HepG2 (cell line): ENCODE results near the gene SYMPK. TPM values are rescaled to one million over a fixed set of nuclear protein-coding genes. Genes with fewer than 3 reads are reported as not detected.

Experiments used
- DR1 ChIP-seq: sonication (generic); formaldehyde crosslinking; IDR thresholded peaks from 2 replicates; pipeline ENCODE4 v1.8.0; 2021; ENCODE audit warnings: mild to moderate bottlenecking, missing genetic modification reagents, inconsistent platforms
- ESRRA ChIP-seq: sonication (generic); formaldehyde crosslinking; IDR thresholded peaks from 2 replicates; pipeline ENCODE4 v1.5.1; 2020; ENCODE audit warnings: mild to moderate bottlenecking, low read depth, missing genetic modification reagents
- EZH2 ChIP-seq: conservative IDR thresholded peaks from 2 replicates; pipeline ENCODE4 v1.6.1; 2012; ENCODE audit warnings: mild to moderate bottlenecking, low read depth, low read length, moderate library complexity
- HCFC1 ChIP-seq: fragments of 150-350 bp; IDR thresholded peaks from 2 replicates; pipeline ENCODE4 v1.6.1; 2014; ENCODE audit warnings: low read depth, low read length
- KAT7 ChIP-seq: IDR thresholded peaks from 2 replicates; pipeline ENCODE4 v1.6.1; 2018; ENCODE audit warnings: borderline replicate concordance, missing compliant biosample characterization
- KLF9 ChIP-seq: IDR thresholded peaks from 2 replicates; pipeline ENCODE4 v1.6.1; 2016; ENCODE audit warnings: low read depth
- MLLT10 ChIP-seq: sonication (generic); formaldehyde crosslinking; IDR thresholded peaks from 2 replicates; pipeline ENCODE4 v1.4.0; 2020; ENCODE audit warnings: missing genetic modification reagents
- RAD51 ChIP-seq: fragments of 450-650 bp; IDR thresholded peaks from 2 replicates; pipeline ENCODE4 v1.6.1; 2016; ENCODE audit warnings: borderline replicate concordance
- RFX3 ChIP-seq: IDR thresholded peaks from 2 replicates; pipeline ENCODE4 v1.6.1; 2016; ENCODE audit warnings: missing biosample characterization, missing genetic modification reagents
- SALL1 ChIP-seq: sonication (generic); formaldehyde crosslinking; IDR thresholded peaks from 2 replicates; pipeline ENCODE4 v1.8.0; 2022; ENCODE audit warnings: mild to moderate bottlenecking, missing genetic modification reagents
- SMARCE1 ChIP-seq: fragments of 450-650 bp; IDR thresholded peaks from 2 replicates; pipeline ENCODE4 v1.6.1; 2017; ENCODE audit warnings: borderline replicate concordance
- TBL1XR1 ChIP-seq: fragments of 150-350 bp; IDR thresholded peaks from 2 replicates; pipeline ENCODE4 v1.6.1; 2014; ENCODE audit warnings: borderline replicate concordance, low read length; ENCODE audit not compliant: partially characterized antibody
- TBX3 ChIP-seq: fragments of 450-650 bp; IDR thresholded peaks from 2 replicates; pipeline ENCODE4 v1.6.1; 2017; ENCODE audit warnings: antibody characterized with exemption, mild to moderate bottlenecking, inconsistent platforms, borderline replicate concordance
- TRIM24 ChIP-seq: sonication (generic); formaldehyde crosslinking; IDR thresholded peaks from 2 replicates; pipeline ENCODE4 v1.8.0; 2022; ENCODE audit warnings: mild to moderate bottlenecking, missing genetic modification reagents
- XRCC5 ChIP-seq: fragments of 200-400 bp; formaldehyde crosslinking; optimal IDR thresholded peaks from 2 replicates; pipeline ENCODE3; 2017; ENCODE audit warnings: mild to moderate bottlenecking, low read length
- ZBTB33 ChIP-seq: sonication (generic); formaldehyde crosslinking; IDR thresholded peaks from 2 replicates; pipeline ENCODE4 v1.4.0; 2020; ENCODE audit warnings: missing genetic modification reagents
- ZNF142 ChIP-seq: sonication (generic); formaldehyde crosslinking; IDR thresholded peaks from 2 replicates; pipeline ENCODE4 v1.4.0; 2020; ENCODE audit warnings: missing genetic modification reagents
- ZNF205 ChIP-seq: IDR thresholded peaks from 2 replicates; pipeline ENCODE4 v1.6.1; 2018; ENCODE audit warnings: missing biosample characterization, missing genetic modification reagents
- ZNF263 ChIP-seq: sonication (generic); formaldehyde crosslinking; IDR thresholded peaks from 2 replicates; pipeline ENCODE4 v1.4.0; 2020; ENCODE audit warnings: missing genetic modification reagents
- ZNF317 ChIP-seq: sonication (generic); formaldehyde crosslinking; IDR thresholded peaks from 2 replicates; pipeline ENCODE4 v1.5.0; 2020; ENCODE audit warnings: mild to moderate bottlenecking, missing genetic modification reagents
- ZNF484 ChIP-seq: sonication (generic); formaldehyde crosslinking; IDR thresholded peaks from 2 replicates; pipeline ENCODE4 v1.5.1; 2020; ENCODE audit warnings: mild to moderate bottlenecking, low read depth, missing genetic modification reagents, borderline replicate concordance
- ZNF777 ChIP-seq: sonication (generic); formaldehyde crosslinking; IDR thresholded peaks from 2 replicates; pipeline ENCODE4 v1.4.0; 2020; ENCODE audit warnings: missing genetic modification reagents
- polyA plus RNA-seq, 8 experiments: library from polyadenylated mRNA; depleted of rRNA in 3 of 8; stranded (reverse) in 7 of 8; unstranded in 1 of 8; fragments of >200 nt; fragmentation: Illumina TruSeq in 4 of 8; extraction: Trizol in 4 of 8; gene quantifications; 2 replicates each; pipeline versions ENCODE4 v1.2.1 to v1.2.3, GENCODE V29; 2011 to 2016; ENCODE audit warnings: low read depth in 4 of 8, missing spikeins in 1 of 8, mixed read lengths in 1 of 8; ENCODE audit not compliant: insufficient read depth in 1 of 8
- total RNA-seq, 5 experiments: library from RNA; depleted of rRNA; stranded (reverse); fragments of >200 nt; fragmentation: Illumina TruSeq; extraction: Trizol; gene quantifications; 2 replicates each; pipeline ENCODE4 v1.2.3, GENCODE V29; 2016; ENCODE audit warnings: low read depth in 1 of 5
- TF ChIP-seq, protein P1 (sequence below): IDR thresholded peaks from 2 replicates; pipeline ENCODE4 v1.6.1; 2016

Gene SYMPK
- total and polyA plus RNA-seq, 2 of the 13 experiments (the other 11 are each of a cell fraction or from before 2014, with no cell fraction given): 21.9 to 55.7 TPM

DNA sequence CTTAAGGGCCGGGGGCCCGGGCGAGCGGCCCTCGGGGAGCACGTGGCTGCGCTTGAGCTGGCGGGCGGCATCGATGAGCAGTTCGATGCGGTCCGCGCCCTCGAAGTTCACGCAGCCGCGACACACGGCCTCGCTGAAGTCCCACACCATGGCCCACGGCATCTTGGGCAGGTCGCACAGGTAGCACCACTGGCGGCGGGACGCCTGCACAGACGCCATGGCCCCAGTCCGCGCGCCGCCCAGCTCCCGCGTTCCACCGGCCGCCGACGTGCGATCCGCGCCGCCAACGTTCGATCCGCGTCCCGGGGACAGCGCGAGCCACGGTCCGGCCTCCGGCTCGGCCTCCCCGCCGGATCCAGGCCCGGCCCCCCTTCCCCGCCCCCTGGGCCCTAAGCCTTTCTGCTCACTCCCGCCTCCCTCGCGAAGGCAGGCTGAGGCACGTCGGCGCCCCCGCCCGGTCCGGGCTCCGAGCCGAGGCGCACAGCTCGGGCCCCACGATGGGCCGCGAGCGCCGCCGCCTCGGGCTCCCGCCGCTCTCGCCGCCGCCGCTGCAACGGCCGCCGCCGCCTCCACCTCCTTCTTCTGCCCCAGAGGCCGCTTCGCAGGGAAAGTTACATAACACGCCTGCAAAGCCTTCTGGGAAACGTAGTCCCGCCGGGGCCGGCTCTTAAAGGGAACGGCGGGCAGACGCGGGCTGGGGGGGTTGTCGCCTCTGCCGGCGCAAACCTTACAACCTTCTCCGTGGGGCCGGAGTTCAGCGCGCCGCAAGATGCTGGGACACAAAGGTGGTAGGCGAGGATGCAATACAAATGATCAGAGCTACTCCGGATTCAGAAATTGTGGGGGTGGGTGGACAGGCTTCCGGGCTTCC is 22.8 kb upstream of the SYMPK start, which contains the start of gene IRF2BP1 (continued):
- TF ChIP-seq TBX3: no peak
- TF ChIP-seq RAD51: no peak
- no peak for TF ChIP-seq MLLT10
- TF ChIP-seq TRIM24: no peak
- TF ChIP-seq KAT7 (CRISPR knock-in tag): peak; percentile 84; the same call in 1 of the 2 replicates
- TF ChIP-seq ESRRA: no peak
- no peak for TF ChIP-seq SMARCE1
- TF ChIP-seq ZNF317 (CRISPR knock-in tag): no peak
- no peak for TF ChIP-seq KLF9
- TF ChIP-seq, protein P1, sequence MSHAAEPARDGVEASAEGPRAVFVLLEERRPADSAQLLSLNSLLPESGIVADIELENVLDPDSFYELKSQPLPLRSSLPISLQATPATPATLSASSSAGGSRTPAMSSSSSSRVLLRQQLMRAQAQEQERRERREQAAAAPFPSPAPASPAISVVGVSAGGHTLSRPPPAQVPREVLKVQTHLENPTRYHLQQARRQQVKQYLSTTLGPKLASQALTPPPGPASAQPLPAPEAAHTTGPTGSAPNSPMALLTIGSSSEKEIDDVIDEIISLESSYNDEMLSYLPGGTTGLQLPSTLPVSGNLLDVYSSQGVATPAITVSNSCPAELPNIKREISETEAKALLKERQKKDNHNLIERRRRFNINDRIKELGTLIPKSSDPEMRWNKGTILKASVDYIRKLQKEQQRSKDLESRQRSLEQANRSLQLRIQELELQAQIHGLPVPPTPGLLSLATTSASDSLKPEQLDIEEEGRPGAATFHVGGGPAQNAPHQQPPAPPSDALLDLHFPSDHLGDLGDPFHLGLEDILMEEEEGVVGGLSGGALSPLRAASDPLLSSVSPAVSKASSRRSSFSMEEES (CRISPR knock-in tag): no peak
- no peak for TF ChIP-seq ZNF263
- no peak; the same call in 1 of the 2 replicates for TF ChIP-seq DR1
- no peak for TF ChIP-seq ZBTB33 (CRISPR knock-in tag)
- no peak for TF ChIP-seq ZNF205
- peak; percentile 87 for TF ChIP-seq HCFC1
- no peak for TF ChIP-seq EZH2
- peak; percentile 37 for TF ChIP-seq TBL1XR1
- peak; percentile 97 for TF ChIP-seq ZNF777 (CRISPR knock-in tag)
- no peak for TF ChIP-seq SALL1 (CRISPR knock-in tag)
- TF ChIP-seq RFX3 (CRISPR knock-in tag): no peak
- TF ChIP-seq XRCC5: no peak
- TF ChIP-seq ZNF484 (CRISPR knock-in tag): no peak
- no peak for TF ChIP-seq ZNF142 (CRISPR knock-in tag)
